RWPE2 (cell line): ENCODE measurements around the gene LZTR1.

ENCODE experiments used
- ATAC-seq: fragments of 200-7000 bp; cut with Tn5 transposase; 3 replicates; pipeline ENCODE4 v1.9.1; 2021; ENCODE audit warnings: low read depth
- DNase-seq: peaks from one replicate; pipeline ENCODE4 v3.0.0-alpha.2; 2020; ENCODE audit warnings: low spot score
- H3K27ac ChIP-seq: fragments of 450-650 bp; 2 replicates; pipeline ENCODE4 v1.5.1; 2017; ENCODE audit warnings: mild to moderate bottlenecking; ENCODE audit not compliant: poor library complexity, severe bottlenecking
- H3K27me3 ChIP-seq: fragments of 250-450 bp; sonication (Bioruptor Pico); 2 replicates; pipeline ENCODE4 v1.5.1; 2021; ENCODE audit warnings: mild to moderate bottlenecking, moderate library complexity; ENCODE audit not compliant: insufficient read depth, poor library complexity, severe bottlenecking
- H3K36me3 ChIP-seq: fragments of 250-450 bp; sonication (Bioruptor Pico); 2 replicates; pipeline ENCODE4 v1.5.1; 2020; ENCODE audit warnings: low read depth, mild to moderate bottlenecking, moderate library complexity
- H3K4me1 ChIP-seq: fragments of 250-450 bp; sonication (Bioruptor Pico); 2 replicates; pipeline ENCODE4 v1.5.1; 2021; ENCODE audit warnings: mild to moderate bottlenecking, moderate library complexity; ENCODE audit not compliant: insufficient read depth, poor library complexity, severe bottlenecking
- H3K4me3 ChIP-seq: fragments of 250-450 bp; sonication (Bioruptor Pico); 2 replicates; pipeline ENCODE4 v1.5.1; 2021; ENCODE audit warnings: mild to moderate bottlenecking, moderate library complexity; ENCODE audit not compliant: severe bottlenecking
- H3K9me3 ChIP-seq: fragments of 250-450 bp; sonication (Bioruptor Pico); 2 replicates; pipeline ENCODE4 v1.5.1; 2021; ENCODE audit warnings: mild to moderate bottlenecking, moderate library complexity; ENCODE audit not compliant: severe bottlenecking
- TF ChIP-seq, protein P1 (sequence below): fragments of 450-650 bp; IDR thresholded peaks from one replicate; pipeline ENCODE4 v1.5.1; 2017; ENCODE audit warnings: mild to moderate bottlenecking, moderate library complexity; ENCODE audit not compliant: poor library complexity, severe bottlenecking

LZTR1 gene

DNA sequence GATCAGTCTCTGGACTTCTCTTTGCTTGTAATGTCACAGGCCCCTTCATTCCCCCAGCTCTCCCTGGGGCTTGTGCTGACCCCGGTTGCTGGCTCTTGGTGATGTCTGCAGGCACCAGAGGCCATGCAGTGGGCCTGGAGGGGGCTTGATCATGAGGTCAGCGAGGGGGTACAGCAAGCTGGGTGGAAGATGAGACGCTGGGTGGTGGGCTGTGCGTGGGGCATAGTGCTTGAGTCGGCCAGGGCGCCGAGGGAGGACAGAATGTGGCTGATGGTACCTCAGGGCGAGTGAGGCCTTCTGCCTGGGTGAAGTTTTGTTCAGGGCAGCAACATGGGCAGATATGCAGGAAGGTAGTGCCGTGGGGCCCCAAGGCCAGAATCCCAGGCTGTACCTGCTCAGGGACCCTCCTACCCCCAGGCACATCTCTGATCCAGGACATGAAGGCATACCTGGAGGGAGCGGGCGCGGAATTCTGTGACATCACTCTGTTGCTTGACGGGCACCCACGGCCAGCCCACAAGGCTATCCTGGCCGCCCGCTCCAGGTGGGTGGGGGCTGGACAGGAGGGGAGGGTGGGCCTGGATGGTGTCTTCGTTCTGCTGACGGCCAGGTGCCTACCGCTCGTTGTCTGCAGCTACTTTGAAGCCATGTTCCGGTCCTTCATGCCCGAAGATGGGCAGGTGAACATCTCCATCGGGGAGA lies 13.4 kb downstream of the LZTR1 start:
- TF ChIP-seq, protein P1, sequence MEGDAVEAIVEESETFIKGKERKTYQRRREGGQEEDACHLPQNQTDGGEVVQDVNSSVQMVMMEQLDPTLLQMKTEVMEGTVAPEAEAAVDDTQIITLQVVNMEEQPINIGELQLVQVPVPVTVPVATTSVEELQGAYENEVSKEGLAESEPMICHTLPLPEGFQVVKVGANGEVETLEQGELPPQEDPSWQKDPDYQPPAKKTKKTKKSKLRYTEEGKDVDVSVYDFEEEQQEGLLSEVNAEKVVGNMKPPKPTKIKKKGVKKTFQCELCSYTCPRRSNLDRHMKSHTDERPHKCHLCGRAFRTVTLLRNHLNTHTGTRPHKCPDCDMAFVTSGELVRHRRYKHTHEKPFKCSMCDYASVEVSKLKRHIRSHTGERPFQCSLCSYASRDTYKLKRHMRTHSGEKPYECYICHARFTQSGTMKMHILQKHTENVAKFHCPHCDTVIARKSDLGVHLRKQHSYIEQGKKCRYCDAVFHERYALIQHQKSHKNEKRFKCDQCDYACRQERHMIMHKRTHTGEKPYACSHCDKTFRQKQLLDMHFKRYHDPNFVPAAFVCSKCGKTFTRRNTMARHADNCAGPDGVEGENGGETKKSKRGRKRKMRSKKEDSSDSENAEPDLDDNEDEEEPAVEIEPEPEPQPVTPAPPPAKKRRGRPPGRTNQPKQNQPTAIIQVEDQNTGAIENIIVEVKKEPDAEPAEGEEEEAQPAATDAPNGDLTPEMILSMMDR = no peak
- H3K4me1 ChIP-seq = no peaks in the 10 kb centered on the region
- H3K4me3 ChIP-seq = no peak overlapping the region
- H3K36me3 ChIP-seq = peaks cover 31% of the 10 kb centered on the region
- no peaks in the 10 kb centered on the region for H3K27me3 ChIP-seq
- no peak for DNase-seq
- ATAC-seq = no peak
- H3K9me3 ChIP-seq = no peaks in the 10 kb centered on the region
- no peak overlapping the region for H3K27ac ChIP-seq

DNA sequence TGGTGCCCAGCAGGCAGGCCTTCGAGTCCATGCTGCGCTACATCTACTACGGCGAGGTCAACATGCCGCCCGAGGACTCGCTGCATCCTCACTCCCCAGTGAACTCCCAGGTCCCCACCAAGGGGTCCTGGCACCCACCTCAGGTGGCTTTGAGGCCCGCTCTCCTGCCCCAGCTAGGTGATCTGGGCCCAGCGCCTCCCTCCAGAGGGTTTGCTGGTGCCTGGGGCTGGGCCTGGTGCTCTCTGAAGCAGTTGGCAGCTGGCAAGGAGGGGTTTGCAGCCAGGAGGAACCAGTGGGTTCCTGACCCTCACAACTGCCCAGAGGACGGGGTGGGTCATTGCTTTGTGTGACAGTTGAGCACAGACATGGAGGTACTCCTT lies 13.9 kb downstream of the LZTR1 start:
- peaks cover 34% of the 10 kb centered on the region for H3K36me3 ChIP-seq
- no peak overlapping the region for H3K4me3 ChIP-seq
- peaks cover 2% of the 10 kb centered on the region for H3K9me3 ChIP-seq
- no peaks in the 10 kb centered on the region for H3K4me1 ChIP-seq
- H3K27me3 ChIP-seq = no peaks in the 10 kb centered on the region
- no peak for DNase-seq
- ATAC-seq = no peak
- TF ChIP-seq, protein P1 = no peak
- H3K27ac ChIP-seq = no peak overlapping the region

DNA sequence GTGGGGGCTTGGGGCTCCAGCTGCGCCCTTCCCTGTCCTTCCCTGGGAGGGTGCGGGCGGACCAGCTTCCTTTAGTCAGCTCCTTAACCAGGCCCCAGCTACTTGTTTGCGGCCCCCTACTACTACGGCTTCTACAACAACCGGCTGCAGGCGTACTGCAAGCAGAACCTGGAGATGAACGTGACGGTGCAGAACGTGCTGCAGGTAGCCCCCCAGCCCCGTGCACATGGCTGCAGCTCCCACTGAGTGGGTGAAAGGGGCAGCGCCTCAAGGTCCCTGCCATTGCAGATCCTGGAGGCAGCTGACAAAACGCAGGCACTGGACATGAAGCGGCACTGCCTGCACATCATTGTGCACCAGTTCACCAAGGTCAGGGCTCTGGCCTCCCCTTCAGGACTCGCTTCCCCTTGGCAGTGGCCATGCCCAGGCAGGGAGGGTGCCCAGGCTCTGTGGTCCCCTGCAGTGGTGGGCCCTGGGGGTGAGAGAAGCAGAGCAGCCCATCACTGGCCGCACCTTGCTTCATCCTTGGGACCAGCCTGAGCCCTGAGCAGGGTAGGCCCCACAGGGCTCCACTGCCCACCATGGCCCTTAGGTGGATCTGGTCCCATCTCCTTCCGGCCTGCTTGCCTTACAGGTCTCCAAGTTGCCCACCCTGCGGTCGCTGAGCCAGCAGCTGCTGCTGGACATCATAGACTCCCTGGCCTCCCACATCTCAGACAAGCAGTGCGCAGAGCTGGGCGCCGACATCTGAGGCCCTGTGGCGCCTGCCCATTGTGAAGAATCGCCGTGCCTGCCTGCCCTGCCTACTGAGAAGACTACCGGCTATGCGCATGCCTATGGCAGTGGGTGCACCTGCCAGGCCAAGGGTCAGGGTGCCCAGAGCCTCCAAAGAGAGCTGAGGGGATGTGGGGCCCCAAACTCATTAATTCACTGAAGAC lies 14.8 kb downstream of the LZTR1 start:
- Histone ChIP-seq H3K9me3 (peaks cover 2% of the 10 kb centered on the region), H3K27me3 (no peaks in the 10 kb centered on the region), H3K4me1 (no peaks in the 10 kb centered on the region), H3K4me3 (no peak overlapping the region), H3K36me3 (peaks cover 32% of the 10 kb centered on the region), H3K27ac (no peak overlapping the region)
- DNase-seq = no peak
- TF ChIP-seq, protein P1 = no peak
- no peak for ATAC-seq

DNA sequence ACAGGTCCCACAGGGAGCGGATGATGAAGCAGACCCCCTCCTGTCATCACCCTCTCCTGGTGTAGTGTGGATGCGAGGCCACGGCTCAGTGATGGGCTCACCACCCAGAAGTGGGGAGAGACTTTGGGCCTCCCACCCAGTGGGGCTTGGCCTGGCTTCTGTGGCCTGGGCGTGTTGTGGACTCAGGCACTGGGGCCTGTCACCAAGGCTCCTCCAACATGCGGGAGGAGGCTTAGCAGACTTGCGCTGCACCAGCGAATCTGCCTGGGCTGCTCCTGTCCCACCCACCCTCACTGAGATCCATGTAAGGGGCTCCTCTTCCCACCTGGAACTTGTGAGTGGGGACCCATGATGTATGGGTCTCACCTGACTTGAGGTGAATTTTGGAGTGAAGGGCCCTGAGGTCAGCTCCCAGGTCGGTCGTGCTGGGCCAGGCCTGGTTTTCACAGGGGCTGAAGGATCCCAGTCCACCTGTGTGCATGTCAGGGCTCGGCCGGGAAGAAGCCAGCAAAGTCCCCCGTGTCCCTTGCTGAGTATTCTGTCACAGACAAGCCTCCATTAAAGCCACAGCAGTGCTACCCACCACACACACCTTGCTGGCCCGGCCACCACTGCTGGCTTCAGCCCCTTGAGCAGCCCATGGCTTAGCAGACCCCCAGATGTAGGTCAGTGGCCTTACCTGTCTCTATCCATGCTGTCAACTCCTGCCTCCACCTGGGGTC lies 15.6 kb downstream of the LZTR1 start:
- Histone ChIP-seq H3K4me3 (no peak overlapping the region), H3K36me3 (peaks cover 24% of the 10 kb centered on the region), H3K27me3 (no peaks in the 10 kb centered on the region), H3K27ac (no peak overlapping the region), H3K4me1 (no peaks in the 10 kb centered on the region), H3K9me3 (peaks cover 2% of the 10 kb centered on the region)
- DNase-seq (no peak), ATAC-seq (no peak)
- TF ChIP-seq, protein P1 = no peak
